T-helper 1 cell treated with Interleukin-12 subunit alpha and Interleukin-12 subunit beta and Interleukin-4 antibody, amounts not matched to agents 30 μg/mL and 1 μg/mL, for 36 hours (primary cell): ENCODE results near the gene IL17RA.

ENCODE experiments used
- H3K27ac Mint-ChIP-seq: one replicate; pipeline ENCODE4 v1.8.0; 2021; ENCODE audit warnings: mild to moderate bottlenecking, mixed read lengths
- H3K27me3 Mint-ChIP-seq: one replicate; pipeline ENCODE4 v1.8.0; 2021; ENCODE audit warnings: low read depth, mixed read lengths
- H3K36me3 Mint-ChIP-seq: one replicate; pipeline ENCODE4 v1.8.0; 2021; ENCODE audit warnings: low read depth, mixed read lengths
- H3K4me1 Mint-ChIP-seq: one replicate; pipeline ENCODE4 v1.8.0; 2021; ENCODE audit warnings: low read depth, mixed read lengths
- H3K4me3 Mint-ChIP-seq: one replicate; pipeline ENCODE4 v1.8.0; 2021; ENCODE audit warnings: mild to moderate bottlenecking, moderate library complexity, mixed read lengths
- H3K9me3 Mint-ChIP-seq: one replicate; pipeline ENCODE4 v1.8.0; 2021; ENCODE audit warnings: mixed read lengths

Gene IL17RA

DNA sequence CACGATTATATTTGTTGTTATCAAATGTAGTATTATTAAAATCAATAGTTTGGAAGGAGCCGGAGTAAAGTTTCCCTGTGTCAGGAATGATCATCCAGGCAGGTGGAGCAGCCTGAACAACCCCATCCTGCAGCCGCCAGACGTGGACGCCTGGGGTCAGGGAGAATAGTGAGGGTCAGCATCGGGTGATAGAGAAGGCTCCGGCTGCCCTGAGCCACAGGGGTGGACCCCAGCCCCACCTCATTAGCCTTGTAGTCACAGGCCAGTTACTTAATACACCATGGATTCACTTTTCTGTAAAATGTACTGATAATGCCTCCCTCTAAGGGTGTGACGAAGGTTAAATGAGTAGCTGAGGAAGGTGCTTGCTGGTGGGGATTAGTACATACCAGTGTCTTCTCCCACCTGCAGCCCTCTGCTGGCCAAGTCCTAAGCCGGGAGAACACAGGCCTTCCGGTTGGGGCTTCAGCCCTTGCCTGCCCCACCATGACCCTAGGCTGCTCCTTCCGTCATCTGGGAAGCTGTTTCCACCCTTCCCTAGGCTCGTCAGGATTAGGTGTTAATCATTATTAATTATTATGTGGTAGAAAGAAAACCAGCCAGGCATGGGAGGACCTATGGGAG is 21.5 kb downstream of the IL17RA start:
- peaks cover 69% of the 10 kb centered on the region for H3K36me3 Mint-ChIP-seq
- peak overlapping the region; percentile 83 for H3K27ac Mint-ChIP-seq
- H3K4me3 Mint-ChIP-seq, result peak overlapping the region; percentile 64

DNA sequence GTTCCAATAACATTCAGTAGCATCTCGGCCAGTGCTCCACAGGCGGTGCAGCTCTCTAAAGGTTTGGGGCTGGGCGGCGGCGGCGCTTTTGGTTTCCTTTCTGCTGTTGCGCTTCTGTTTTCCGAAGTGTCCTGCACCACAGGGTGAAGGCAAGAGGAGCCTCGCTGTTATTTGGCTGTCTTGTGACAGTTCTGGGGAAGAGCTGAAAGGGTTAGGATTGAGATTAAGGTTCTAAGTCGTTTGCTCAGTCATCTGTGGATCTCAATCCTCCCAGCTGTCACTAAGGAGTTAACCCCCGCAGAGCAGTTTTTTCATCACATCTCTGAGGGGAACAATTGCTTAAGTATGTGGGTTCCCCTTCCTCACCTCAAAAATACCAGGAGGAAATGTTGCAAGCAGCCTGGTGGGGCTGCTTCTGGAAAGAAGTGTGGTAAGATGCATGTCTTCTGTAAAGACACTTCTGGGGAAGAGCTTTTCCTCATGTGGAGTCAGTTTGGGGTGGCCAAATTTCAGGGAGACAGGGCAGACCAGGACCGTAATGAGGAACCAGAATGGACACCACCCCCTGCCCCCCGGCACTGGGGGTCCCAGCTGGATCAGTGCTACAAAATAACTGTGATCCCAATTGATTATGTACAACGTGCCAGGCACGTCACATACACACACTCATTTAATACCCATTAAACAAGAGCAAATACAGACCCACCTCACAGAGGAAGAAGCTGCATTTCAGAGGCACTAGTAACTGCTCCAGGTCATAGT is 22.2 kb downstream of the IL17RA start:
- peaks cover 68% of the 10 kb centered on the region for H3K36me3 Mint-ChIP-seq
- peaks cover 48% of the 10 kb centered on the region for H3K4me1 Mint-ChIP-seq
- H3K9me3 Mint-ChIP-seq, result no peaks in the 10 kb centered on the region
- H3K27me3 Mint-ChIP-seq, result no peaks in the 10 kb centered on the region
- H3K4me3 Mint-ChIP-seq, result peak overlapping the region; percentile 64
- peak overlapping the region; percentile 83 for H3K27ac Mint-ChIP-seq

More for the DNA sequence above, 21.5 kb downstream of the IL17RA start:
- Mint-ChIP-seq H3K4me1 (peaks cover 52% of the 10 kb centered on the region), H3K27me3 (no peaks in the 10 kb centered on the region), H3K9me3 (no peaks in the 10 kb centered on the region)

DNA sequence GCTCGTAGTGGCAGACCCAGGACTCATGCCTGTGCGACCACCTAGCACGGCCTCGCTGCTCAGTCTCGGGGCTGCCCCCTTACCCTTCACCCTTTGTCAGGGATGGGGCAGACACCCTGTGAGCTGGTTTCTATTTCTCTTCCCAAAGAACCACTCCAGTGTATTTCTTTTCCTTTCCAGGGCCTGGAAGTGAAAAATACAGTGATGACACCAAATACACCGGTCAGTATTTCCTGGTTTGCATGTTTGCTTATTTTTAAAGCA is 22.7 kb downstream of the IL17RA start:
- Mint-ChIP-seq H3K36me3 (peaks cover 68% of the 10 kb centered on the region), H3K27ac (peak overlapping the region; percentile 83), H3K4me1 (peaks cover 43% of the 10 kb centered on the region), H3K4me3 (peak overlapping the region; percentile 10), H3K9me3 (no peaks in the 10 kb centered on the region), H3K27me3 (no peaks in the 10 kb centered on the region)

DNA sequence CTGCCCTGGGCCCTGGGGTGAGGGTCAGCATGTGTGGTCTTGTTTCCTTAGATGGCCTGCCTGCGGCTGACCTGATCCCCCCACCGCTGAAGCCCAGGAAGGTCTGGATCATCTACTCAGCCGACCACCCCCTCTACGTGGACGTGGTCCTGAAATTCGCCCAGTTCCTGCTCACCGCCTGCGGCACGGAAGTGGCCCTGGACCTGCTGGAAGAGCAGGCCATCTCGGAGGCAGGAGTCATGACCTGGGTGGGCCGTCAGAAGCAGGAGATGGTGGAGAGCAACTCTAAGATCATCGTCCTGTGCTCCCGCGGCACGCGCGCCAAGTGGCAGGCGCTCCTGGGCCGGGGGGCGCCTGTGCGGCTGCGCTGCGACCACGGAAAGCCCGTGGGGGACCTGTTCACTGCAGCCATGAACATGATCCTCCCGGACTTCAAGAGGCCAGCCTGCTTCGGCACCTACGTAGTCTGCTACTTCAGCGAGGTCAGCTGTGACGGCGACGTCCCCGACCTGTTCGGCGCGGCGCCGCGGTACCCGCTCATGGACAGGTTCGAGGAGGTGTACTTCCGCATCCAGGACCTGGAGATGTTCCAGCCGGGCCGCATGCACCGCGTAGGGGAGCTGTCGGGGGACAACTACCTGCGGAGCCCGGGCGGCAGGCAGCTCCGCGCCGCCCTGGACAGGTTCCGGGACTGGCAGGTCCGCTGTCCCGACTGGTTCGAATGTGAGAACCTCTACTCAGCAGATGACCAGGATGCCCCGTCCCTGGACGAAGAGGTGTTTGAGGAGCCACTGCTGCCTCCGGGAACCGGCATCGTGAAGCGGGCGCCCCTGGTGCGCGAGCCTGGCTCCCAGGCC is 23.7 kb downstream of the IL17RA start:
- Mint-ChIP-seq H3K4me3 (no peak overlapping the region), H3K27me3 (no peaks in the 10 kb centered on the region), H3K27ac (no peak overlapping the region), H3K4me1 (peaks cover 40% of the 10 kb centered on the region), H3K36me3 (peaks cover 66% of the 10 kb centered on the region), H3K9me3 (no peaks in the 10 kb centered on the region)

DNA sequence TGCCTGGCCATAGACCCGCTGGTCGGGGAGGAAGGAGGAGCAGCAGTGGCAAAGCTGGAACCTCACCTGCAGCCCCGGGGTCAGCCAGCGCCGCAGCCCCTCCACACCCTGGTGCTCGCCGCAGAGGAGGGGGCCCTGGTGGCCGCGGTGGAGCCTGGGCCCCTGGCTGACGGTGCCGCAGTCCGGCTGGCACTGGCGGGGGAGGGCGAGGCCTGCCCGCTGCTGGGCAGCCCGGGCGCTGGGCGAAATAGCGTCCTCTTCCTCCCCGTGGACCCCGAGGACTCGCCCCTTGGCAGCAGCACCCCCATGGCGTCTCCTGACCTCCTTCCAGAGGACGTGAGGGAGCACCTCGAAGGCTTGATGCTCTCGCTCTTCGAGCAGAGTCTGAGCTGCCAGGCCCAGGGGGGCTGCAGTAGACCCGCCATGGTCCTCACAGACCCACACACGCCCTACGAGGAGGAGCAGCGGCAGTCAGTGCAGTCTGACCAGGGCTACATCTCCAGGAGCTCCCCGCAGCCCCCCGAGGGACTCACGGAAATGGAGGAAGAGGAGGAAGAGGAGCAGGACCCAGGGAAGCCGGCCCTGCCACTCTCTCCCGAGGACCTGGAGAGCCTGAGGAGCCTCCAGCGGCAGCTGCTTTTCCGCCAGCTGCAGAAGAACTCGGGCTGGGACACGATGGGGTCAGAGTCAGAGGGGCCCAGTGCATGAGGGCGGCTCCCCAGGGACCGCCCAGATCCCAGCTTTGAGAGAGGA is 24.5 kb downstream of the IL17RA start:
- no peaks in the 10 kb centered on the region for H3K27me3 Mint-ChIP-seq
- no peak overlapping the region for H3K4me3 Mint-ChIP-seq
- H3K4me1 Mint-ChIP-seq, result peaks cover 42% of the 10 kb centered on the region
- H3K36me3 Mint-ChIP-seq, result peaks cover 64% of the 10 kb centered on the region
- H3K27ac Mint-ChIP-seq, result no peak overlapping the region
- H3K9me3 Mint-ChIP-seq, result no peaks in the 10 kb centered on the region

DNA sequence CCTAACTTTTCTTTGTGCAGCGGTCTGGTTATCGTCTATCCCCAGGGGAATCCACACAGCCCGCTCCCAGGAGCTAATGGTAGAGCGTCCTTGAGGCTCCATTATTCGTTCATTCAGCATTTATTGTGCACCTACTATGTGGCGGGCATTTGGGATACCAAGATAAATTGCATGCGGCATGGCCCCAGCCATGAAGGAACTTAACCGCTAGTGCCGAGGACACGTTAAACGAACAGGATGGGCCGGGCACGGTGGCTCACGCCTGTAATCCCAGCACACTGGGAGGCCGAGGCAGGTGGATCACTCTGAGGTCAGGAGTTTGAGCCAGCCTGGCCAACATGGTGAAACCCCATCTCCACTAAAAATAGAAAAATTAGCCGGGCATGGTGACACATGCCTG is 25.2 kb downstream of the IL17RA start:
- Mint-ChIP-seq H3K27ac (no peak overlapping the region), H3K4me3 (no peak overlapping the region), H3K36me3 (peaks cover 59% of the 10 kb centered on the region), H3K4me1 (peaks cover 44% of the 10 kb centered on the region), H3K27me3 (no peaks in the 10 kb centered on the region), H3K9me3 (no peaks in the 10 kb centered on the region)

DNA sequence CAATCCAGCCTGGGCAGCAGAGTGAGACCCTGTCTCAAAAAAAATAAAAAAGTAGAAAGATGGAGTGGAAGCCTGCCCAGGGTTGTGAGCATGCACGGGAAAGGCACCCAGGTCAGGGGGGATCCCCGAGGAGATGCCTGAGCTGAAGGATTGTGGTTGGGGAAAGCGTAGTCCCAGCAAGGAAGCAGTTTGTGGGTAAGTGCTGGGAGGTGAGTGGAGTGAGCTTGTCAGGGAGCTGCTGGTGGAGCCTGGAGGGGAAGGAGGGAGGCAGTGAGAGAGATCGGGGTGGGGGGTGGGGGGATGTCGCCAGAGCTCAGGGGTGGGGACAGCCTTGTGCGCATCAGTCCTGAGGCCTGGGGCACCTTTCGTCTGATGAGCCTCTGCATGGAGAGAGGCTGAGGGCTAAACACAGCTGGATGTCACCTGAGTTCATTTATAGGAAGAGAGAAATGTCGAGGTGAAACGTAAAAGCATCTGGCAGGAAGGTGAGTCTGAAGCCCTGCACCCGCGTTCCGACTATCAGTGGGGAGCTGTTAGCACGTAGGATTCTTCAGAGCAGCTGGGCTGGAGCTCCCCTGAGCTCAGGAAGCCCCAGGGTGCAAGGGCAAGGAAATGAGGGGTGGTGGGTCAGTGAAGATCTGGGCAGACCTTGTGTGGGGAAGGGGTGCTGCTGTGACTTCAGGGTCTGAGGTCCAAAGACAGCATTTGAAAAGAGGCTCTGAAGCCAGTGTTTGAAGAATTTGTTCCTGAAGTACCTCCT is 26.2 kb downstream of the IL17RA start:
- peaks cover 45% of the 10 kb centered on the region for H3K4me1 Mint-ChIP-seq
- H3K27ac Mint-ChIP-seq, result peak overlapping the region; percentile 7
- H3K4me3 Mint-ChIP-seq, result no peak overlapping the region
- H3K27me3 Mint-ChIP-seq, result no peaks in the 10 kb centered on the region
- H3K36me3 Mint-ChIP-seq, result peaks cover 51% of the 10 kb centered on the region
- H3K9me3 Mint-ChIP-seq, result no peaks in the 10 kb centered on the region

DNA sequence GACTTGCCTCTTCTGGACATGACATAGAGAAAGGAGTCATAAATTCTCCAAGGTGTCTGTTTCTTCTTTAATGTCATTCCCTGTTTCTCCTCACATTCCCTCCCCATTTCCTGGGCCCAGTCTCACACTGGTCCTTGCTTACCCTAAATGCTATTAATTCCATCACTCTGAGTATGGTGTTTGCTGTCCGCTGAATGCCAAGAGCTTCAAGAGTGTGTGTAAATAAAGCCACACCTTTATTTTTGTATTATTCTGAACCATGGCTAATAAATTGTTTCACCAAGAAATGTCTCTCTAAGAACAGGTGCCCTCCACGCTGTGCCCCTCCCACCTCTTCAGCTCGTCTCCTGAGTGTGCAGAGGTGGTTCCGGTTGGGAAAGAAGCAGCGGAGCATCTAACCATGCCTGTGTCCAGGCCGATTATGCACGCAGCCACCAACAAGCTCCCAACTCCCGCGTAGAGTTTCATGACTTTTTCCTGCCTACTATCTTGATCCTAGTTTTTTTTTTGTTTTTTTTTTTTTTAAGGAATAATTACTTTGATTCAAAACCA is 27.8 kb downstream of the IL17RA start:
- Mint-ChIP-seq H3K9me3 (no peaks in the 10 kb centered on the region), H3K4me1 (peaks cover 48% of the 10 kb centered on the region), H3K36me3 (peaks cover 36% of the 10 kb centered on the region), H3K27ac (no peak overlapping the region), H3K27me3 (no peaks in the 10 kb centered on the region), H3K4me3 (no peak overlapping the region)

DNA sequence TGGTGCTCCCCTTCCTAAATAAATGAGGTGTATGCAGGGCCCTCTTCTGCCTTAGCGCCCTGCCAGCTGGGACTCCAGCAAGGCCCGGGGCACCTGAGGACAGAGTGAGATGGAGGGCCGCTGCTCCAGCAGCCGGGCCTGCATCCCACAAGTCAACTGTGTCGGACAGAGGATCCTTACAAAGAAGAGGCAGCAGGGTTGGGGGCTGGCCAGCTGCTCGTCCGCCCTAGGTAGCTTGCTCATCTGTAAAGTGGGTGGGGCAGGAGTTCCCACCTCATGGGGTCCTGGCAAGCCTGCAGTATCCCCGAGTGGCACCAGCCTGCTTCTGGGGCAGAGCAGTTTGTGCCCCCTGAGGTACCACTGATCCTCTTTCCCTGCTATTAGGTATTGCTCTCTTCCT is 28.8 kb downstream of the IL17RA start:
- Mint-ChIP-seq H3K27ac (no peak overlapping the region), H3K4me1 (peaks cover 55% of the 10 kb centered on the region), H3K27me3 (peaks cover 7% of the 10 kb centered on the region), H3K4me3 (no peak overlapping the region), H3K36me3 (peaks cover 33% of the 10 kb centered on the region), H3K9me3 (no peaks in the 10 kb centered on the region)

DNA sequence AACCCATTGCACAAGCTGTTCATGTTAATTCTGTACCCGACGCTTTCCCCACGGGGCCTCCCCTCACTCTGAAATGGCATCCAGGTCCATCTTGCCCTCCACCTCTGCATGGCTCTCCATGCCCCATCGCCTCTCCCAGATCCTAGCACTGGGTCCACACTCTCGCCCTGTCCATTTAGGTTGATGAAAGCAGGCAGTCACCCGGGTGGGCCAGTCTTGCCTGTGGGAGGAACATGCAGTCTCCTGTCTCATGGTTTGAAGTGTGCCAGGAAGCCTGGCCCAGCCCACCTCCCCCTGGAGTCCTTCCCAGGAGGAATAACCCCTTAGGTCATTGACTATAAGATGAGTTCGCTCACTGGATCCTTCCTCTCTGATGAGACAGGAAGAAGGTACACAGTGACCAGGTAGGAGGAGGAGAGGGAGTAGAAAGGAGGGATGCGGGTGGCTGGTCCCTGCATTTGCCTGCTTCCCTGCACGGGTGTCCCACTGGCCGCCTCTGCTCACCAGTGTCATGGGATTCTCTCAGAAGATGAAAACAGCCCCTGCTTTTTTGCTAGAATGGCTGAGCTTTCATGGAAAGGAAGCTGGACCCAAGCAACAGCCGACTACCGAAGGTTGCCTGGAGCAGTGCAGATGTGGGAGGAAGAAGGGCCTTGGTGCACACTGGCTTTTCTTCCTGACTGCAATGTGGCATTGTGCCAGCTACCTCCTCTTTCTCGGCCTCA is 29.5 kb downstream of the IL17RA start:
- Mint-ChIP-seq H3K36me3 (peaks cover 33% of the 10 kb centered on the region), H3K9me3 (no peaks in the 10 kb centered on the region), H3K27me3 (peaks cover 13% of the 10 kb centered on the region), H3K4me3 (no peak overlapping the region), H3K4me1 (peaks cover 61% of the 10 kb centered on the region), H3K27ac (no peak overlapping the region)

DNA sequence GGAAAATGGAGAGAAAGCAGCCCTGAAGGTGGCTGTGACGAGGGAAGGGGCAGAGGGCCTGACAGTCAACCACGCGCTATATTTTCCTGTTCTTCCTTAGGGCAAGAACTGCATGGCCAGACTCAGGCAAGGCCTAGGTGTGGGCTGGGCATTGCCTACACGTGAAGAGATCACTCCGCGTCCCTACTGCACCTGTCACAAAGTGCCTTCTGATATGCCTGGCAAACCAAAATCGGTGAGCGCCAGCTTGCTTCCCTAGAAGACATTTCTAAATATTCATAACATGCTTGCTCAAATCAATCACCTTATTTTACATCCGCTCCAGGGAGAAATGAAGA is 30.1 kb downstream of the IL17RA start:
- Mint-ChIP-seq H3K4me1 (peaks cover 59% of the 10 kb centered on the region), H3K9me3 (no peaks in the 10 kb centered on the region), H3K36me3 (peaks cover 29% of the 10 kb centered on the region), H3K27me3 (peaks cover 13% of the 10 kb centered on the region), H3K27ac (no peak overlapping the region), H3K4me3 (no peak overlapping the region)

DNA sequence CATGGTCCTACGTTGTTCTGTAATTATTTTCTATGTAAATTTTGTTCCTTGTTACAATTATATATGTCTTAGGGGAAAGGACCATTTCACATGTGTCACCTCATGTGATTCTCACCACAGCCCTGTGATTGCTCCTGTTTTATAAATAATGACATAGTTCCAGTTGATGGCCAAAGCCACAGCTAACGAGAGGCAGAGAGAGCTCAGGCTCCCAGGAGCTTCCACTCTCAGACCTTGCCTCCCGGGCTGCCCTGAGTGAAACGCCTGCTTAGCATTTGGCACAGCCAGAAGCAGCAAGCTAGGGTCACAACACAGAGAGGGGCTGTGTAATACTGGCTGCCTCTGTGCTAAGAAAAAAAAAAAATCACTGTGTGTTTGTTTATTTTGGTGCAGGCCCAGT is 30.4 kb downstream of the IL17RA start:
- peaks cover 13% of the 10 kb centered on the region for H3K27me3 Mint-ChIP-seq
- peaks cover 59% of the 10 kb centered on the region for H3K4me1 Mint-ChIP-seq
- H3K4me3 Mint-ChIP-seq, result no peak overlapping the region
- H3K36me3 Mint-ChIP-seq, result peaks cover 28% of the 10 kb centered on the region
- no peaks in the 10 kb centered on the region for H3K9me3 Mint-ChIP-seq
- H3K27ac Mint-ChIP-seq, result no peak overlapping the region

DNA sequence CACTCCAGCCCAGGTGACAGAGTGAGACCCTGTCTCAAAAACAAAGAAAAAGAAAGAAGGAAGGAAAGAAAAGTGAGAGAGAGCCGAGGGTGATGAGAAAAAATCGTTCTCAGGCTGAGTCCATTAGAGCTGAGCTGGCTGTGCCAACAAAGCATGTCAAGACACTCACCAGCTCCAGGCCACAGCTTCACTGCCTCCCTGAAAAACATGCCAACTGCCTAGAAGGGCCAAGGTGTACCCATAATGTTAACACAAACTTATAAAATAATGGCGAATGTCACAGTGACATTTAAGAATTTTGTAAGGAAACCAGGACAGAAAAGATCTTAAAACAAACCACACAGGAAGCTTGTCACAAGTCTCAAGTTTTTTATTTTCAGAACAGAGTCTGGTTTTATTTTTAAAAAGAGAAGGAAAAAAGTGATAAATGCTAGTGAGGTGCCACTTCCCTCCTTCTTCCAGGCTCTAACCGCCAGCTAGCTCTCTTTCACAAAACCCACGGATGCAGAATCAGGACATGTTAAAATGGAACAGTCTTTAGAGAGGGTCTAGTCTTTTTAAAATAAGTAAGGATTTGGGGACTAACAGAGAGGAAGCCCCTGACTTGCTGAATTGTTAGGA is 31.3 kb downstream of the IL17RA start:
- Mint-ChIP-seq H3K27ac (peak overlapping the region; percentile 85), H3K36me3 (peaks cover 23% of the 10 kb centered on the region), H3K27me3 (peaks cover 13% of the 10 kb centered on the region), H3K4me3 (peak overlapping the region; percentile 61), H3K9me3 (no peaks in the 10 kb centered on the region), H3K4me1 (peaks cover 56% of the 10 kb centered on the region)
